SK-N-SH (cell line): ENCODE results near the gene RCAN2. TPM values are rescaled to one million over a fixed set of nuclear protein-coding genes. Genes with fewer than 3 reads are reported as not detected.

Source experiments
- CTCF ChIA-PET: fragments of 300-600, 350-600 bp; formaldehyde crosslinking; extraction: SDS; loops from one replicate; lab custom pipeline; 2021; lab: Yijun Ruan, JAX
- POLR2A ChIA-PET: fragments of 350-600 bp; sonication (Branson Sonifier 250); formaldehyde crosslinking; extraction: SDS; loops from one replicate; lab custom pipeline; 2020; ENCODE audit warnings: antibody characterized with exemption, inconsistent platforms; lab: Yijun Ruan, JAX
- DNase-seq: peaks from one replicate; pipeline ENCODE4 v3.0.0; 2012
- H2AFZ ChIP-seq: fragments of 200-600 bp; sonication (generic); 2 replicates; pipeline ENCODE4 v1.8.1; 2016; ENCODE audit warnings: antibody characterized with exemption, mild to moderate bottlenecking, low read depth
- H3F3A ChIP-seq: fragments of 200-600 bp; sonication (generic); replicated peaks from 2 replicates; pipeline ENCODE3; 2016; ENCODE audit warnings: antibody characterized with exemption, mild to moderate bottlenecking; ENCODE audit not compliant: insufficient read depth
- H3K27ac ChIP-seq, 2 experiments: fragments of 200-500 bp in 1 of 2; fragments of 200-600 bp in 1 of 2; sonication (Bioruptor generic) in 1 of 2; sonication (generic), shearing (Covaris generic) in 1 of 2; 2 replicates each; pipeline versions ENCODE4 v1.5.1 to v1.6.1; 2014 to 2016; ENCODE audit warnings: low read depth in 2 of 2, inconsistent platforms in 1 of 2, low read length in 1 of 2, mild to moderate bottlenecking in 1 of 2, mixed read lengths in 1 of 2
- H3K27me3 ChIP-seq: fragments of 200-600 bp; sonication (generic), shearing (Covaris generic); 2 replicates; pipeline ENCODE4 v1.6.1; 2016; ENCODE audit warnings: mixed run types; ENCODE audit not compliant: insufficient read depth
- H3K36me3 ChIP-seq, 2 experiments: fragments of 200-500 bp in 1 of 2; fragments of 200-600 bp in 1 of 2; sonication (Bioruptor generic) in 1 of 2; sonication (generic) in 1 of 2; replicated peaks in 1 of 2; 2 replicates each; pipeline versions ENCODE3 to v1.5.1; 2014 to 2016; ENCODE audit warnings: low read length in 1 of 2, mild to moderate bottlenecking in 1 of 2; ENCODE audit not compliant: insufficient read depth in 2 of 2, control insufficient read depth in 1 of 2
- H3K4me1 ChIP-seq, 2 experiments: fragments of 200-500 bp in 1 of 2; fragments of 200-600 bp in 1 of 2; sonication (Bioruptor generic) in 1 of 2; sonication (generic), shearing (Covaris generic) in 1 of 2; 2 replicates each; pipeline versions ENCODE4 v1.5.1 to v1.6.1; 2014 to 2016; ENCODE audit warnings: low read depth in 1 of 2, low read length in 1 of 2, mixed run types in 1 of 2; ENCODE audit not compliant: insufficient read depth in 2 of 2, control insufficient read depth in 1 of 2
- H3K4me2 ChIP-seq: fragments of 200-600 bp; sonication (generic), shearing (Covaris generic); 2 replicates; pipeline ENCODE4 v1.6.1; 2017; ENCODE audit warnings: mixed run types
- H3K4me3 ChIP-seq, 2 experiments: fragments of 200-500 bp in 1 of 2; fragments of 200-600 bp in 1 of 2; sonication (Bioruptor generic) in 1 of 2; sonication (generic), shearing (Covaris generic) in 1 of 2; 2 replicates each; pipeline versions ENCODE4 v1.5.1 to v1.8.1; 2014 to 2016; ENCODE audit warnings: low read depth in 2 of 2, inconsistent platforms in 1 of 2, low read length in 1 of 2, mild to moderate bottlenecking in 1 of 2, mixed read lengths in 1 of 2, moderate library complexity in 1 of 2
- H3K79me2 ChIP-seq: fragments of 200-600 bp; sonication (generic); 2 replicates; pipeline ENCODE4 v1.8.1; 2017; ENCODE audit warnings: mild to moderate bottlenecking; ENCODE audit not compliant: insufficient read depth
- H3K9ac ChIP-seq: fragments of 200-600 bp; sonication (generic); 2 replicates; pipeline ENCODE4 v1.6.1; 2017; ENCODE audit warnings: mixed run types
- H3K9me2 ChIP-seq: fragments of 200-600 bp; sonication (generic); 2 replicates; pipeline ENCODE4 v1.6.1; 2017; ENCODE audit warnings: mixed run types
- H3K9me3 ChIP-seq: fragments of 200-600 bp; sonication (generic); 2 replicates; pipeline ENCODE4 v1.6.1; 2017; ENCODE audit warnings: mixed run types, mild to moderate bottlenecking, moderate library complexity
- H4K20me1 ChIP-seq: fragments of 200-600 bp; sonication (generic); 2 replicates; pipeline ENCODE4 v1.6.1; 2017; ENCODE audit warnings: mild to moderate bottlenecking, mixed run types; ENCODE audit not compliant: insufficient read depth
- EP300 ChIP-seq, 2 experiments: IDR thresholded peaks; 2 replicates each; pipeline versions ENCODE4 v1.4.0 to v1.6.1; 2012; ENCODE audit warnings: borderline replicate concordance in 1 of 2, low read depth in 1 of 2, low read length in 1 of 2
- FOSL2 ChIP-seq: IDR thresholded peaks from 2 replicates; pipeline ENCODE4 v1.4.0; 2012; ENCODE audit warnings: low read depth, mild to moderate bottlenecking, moderate library complexity, borderline replicate concordance
- FOXJ3 ChIP-seq: sonication (generic); formaldehyde crosslinking; IDR thresholded peaks from 2 replicates; pipeline ENCODE4 v1.5.1; 2020; ENCODE audit warnings: mild to moderate bottlenecking, missing genetic modification reagents
- GABPA ChIP-seq: IDR thresholded peaks from 2 replicates; pipeline ENCODE4 v1.4.0; 2012; ENCODE audit warnings: low read depth, mild to moderate bottlenecking
- GATA2 ChIP-seq: sonication (generic); formaldehyde crosslinking; IDR thresholded peaks from 2 replicates; pipeline ENCODE4 v1.5.0; 2020; ENCODE audit warnings: mild to moderate bottlenecking, missing genetic modification reagents
- MEF2A ChIP-seq: IDR thresholded peaks from 2 replicates; pipeline ENCODE4 v1.4.0; 2012; ENCODE audit warnings: low read depth, borderline replicate concordance
- MXI1 ChIP-seq: IDR thresholded peaks from 2 replicates; pipeline ENCODE4 v1.6.1; 2012; ENCODE audit warnings: mild to moderate bottlenecking, low read depth, low read length, improper control_type of control experiment
- NRF1 ChIP-seq: IDR thresholded peaks from 2 replicates; pipeline ENCODE4 v1.6.1; 2012; ENCODE audit warnings: low read depth, mild to moderate bottlenecking, low read length
- RAD21 ChIP-seq: IDR thresholded peaks from 2 replicates; pipeline ENCODE4 v1.6.1; 2012; ENCODE audit warnings: mild to moderate bottlenecking, low read length
- RCOR1 ChIP-seq: fragments of 150-350 bp; IDR thresholded peaks from 2 replicates; pipeline ENCODE4 v1.6.1; 2017; ENCODE audit warnings: antibody characterized with exemption, low read length
- REST ChIP-seq: IDR thresholded peaks from 2 replicates; pipeline ENCODE4 v1.6.1; 2012; ENCODE audit warnings: mild to moderate bottlenecking, low read depth, low read length, moderate library complexity
- RFX5 ChIP-seq: IDR thresholded peaks from 2 replicates; pipeline ENCODE4 v1.6.1; 2012; ENCODE audit warnings: mild to moderate bottlenecking, improper control_type of control experiment, low read length
- RXRA ChIP-seq: IDR thresholded peaks from 2 replicates; pipeline ENCODE4 v1.4.0; 2012; ENCODE audit warnings: low read depth, mild to moderate bottlenecking, borderline replicate concordance
- SIN3A ChIP-seq: IDR thresholded peaks from 2 replicates; pipeline ENCODE4 v1.6.1; 2012; ENCODE audit warnings: low read depth, mild to moderate bottlenecking, low read length, moderate library complexity, borderline replicate concordance
- SMC3 ChIP-seq: IDR thresholded peaks from 2 replicates; pipeline ENCODE4 v1.6.1; 2012; ENCODE audit warnings: low read depth, low read length, improper control_type of control experiment
- TAF1 ChIP-seq: IDR thresholded peaks from 2 replicates; pipeline ENCODE4 v1.6.1; 2012; ENCODE audit warnings: low read depth, mild to moderate bottlenecking, low read length, moderate library complexity, borderline replicate concordance
- TEAD4 ChIP-seq: IDR thresholded peaks from 2 replicates; pipeline ENCODE4 v1.4.0; 2012; ENCODE audit warnings: mild to moderate bottlenecking, borderline replicate concordance; ENCODE audit not compliant: insufficient read depth
- USF1 ChIP-seq: IDR thresholded peaks from 2 replicates; pipeline ENCODE4 v1.4.0; 2012; ENCODE audit warnings: low read depth, borderline replicate concordance
- USF2 ChIP-seq: fragments of 150-350 bp; IDR thresholded peaks from 2 replicates; pipeline ENCODE4 v1.6.1; 2017; ENCODE audit warnings: antibody characterized with exemption, low read length, low read depth, borderline replicate concordance
- YY1 ChIP-seq: IDR thresholded peaks from 2 replicates; pipeline ENCODE4 v1.4.0; 2012; ENCODE audit warnings: low read depth, mild to moderate bottlenecking
- WGBS: methylation state at CpG from one replicate; pipeline ENCODE4 v1.1.6; 2017; ENCODE audit warnings: low lambda C conversion rate; 5-methylcytosine and 5-hydroxymethylcytosine counted together
- polyA plus RNA-seq, 3 experiments: library from polyadenylated mRNA; depleted of rRNA; stranded (reverse); fragments of >200 nt; gene quantifications; 2 replicates each; pipeline ENCODE4 v1.2.3, GENCODE V29; 2012

RCAN2 gene
- polyA plus RNA-seq, 1 of the 3 experiments (the other 2 are of a cell fraction) = not detected

- no peaks in the 10 kb centered on the region for H3K4me1 ChIP-seq
- no peak overlapping the region for H3K4me3 ChIP-seq
- DNase-seq = no peak
- POLR2A ChIA-PET = no interaction called here
- no peak overlapping the region for H3K27ac ChIP-seq
- H3K79me2 ChIP-seq = no peaks in the 10 kb centered on the region
- H3K36me3 ChIP-seq = no peaks in the 10 kb centered on the region
- H3K9me2 ChIP-seq = no peaks in the 10 kb centered on the region
- no peak overlapping the region for H3K9ac ChIP-seq
- no peak for TF ChIP-seq USF2
- no peak for TF ChIP-seq REST
- TF ChIP-seq NRF1 = no peak
- no peak for TF ChIP-seq FOSL2
- TF ChIP-seq MEF2A = no peak
- TF ChIP-seq TEAD4 = no peak
- no peak for TF ChIP-seq GABPA
- no peak for TF ChIP-seq RXRA
- no peak for TF ChIP-seq SMC3
- TF ChIP-seq GATA2 = no peak
- no peak for TF ChIP-seq MXI1
- no peak for TF ChIP-seq TAF1
- TF ChIP-seq YY1 = no peak
- no peak for TF ChIP-seq RCOR1
- no peak for TF ChIP-seq RFX5
- TF ChIP-seq SIN3A = no peak
- TF ChIP-seq FOXJ3 (CRISPR knock-in tag) = no peak
- no peak for TF ChIP-seq USF1
- no peak for TF ChIP-seq RAD21
- TF ChIP-seq EP300 (IDR thresholded peaks at IDR 0.05; ENCODE audit: borderline replicate concordance in 1 of 2, low read depth in 1 of 2, low read length in 1 of 2) = no peak
- WGBS = 6% methylated on average over 5 of the region's 5 CpGs
- no peak overlapping the region for H2AFZ ChIP-seq
- no peaks in the 10 kb centered on the region for H3F3A ChIP-seq
- no peaks in the 10 kb centered on the region for H3K27me3 ChIP-seq
- no peaks in the 10 kb centered on the region for H4K20me1 ChIP-seq
- H3K4me2 ChIP-seq = no peak overlapping the region
- CTCF ChIA-PET = no interaction called here
- H3K9me3 ChIP-seq = no peaks in the 10 kb centered on the region
Measured at GRCh38 chr6:46243754-46244153, 247.5 kb downstream of the RCAN2 start.
